NCI-H2196 treated with DMSO at 0.1 percent for 48 hours (cell line): ENCODE measurements around the gene ANAPC2.

Experiments used
- DNase-seq: peaks from one replicate; lab custom pipeline; 2025; ENCODE audit not compliant: unreplicated experiment; lab: John Stamatoyannopoulos, UW

Gene ANAPC2

DNA sequence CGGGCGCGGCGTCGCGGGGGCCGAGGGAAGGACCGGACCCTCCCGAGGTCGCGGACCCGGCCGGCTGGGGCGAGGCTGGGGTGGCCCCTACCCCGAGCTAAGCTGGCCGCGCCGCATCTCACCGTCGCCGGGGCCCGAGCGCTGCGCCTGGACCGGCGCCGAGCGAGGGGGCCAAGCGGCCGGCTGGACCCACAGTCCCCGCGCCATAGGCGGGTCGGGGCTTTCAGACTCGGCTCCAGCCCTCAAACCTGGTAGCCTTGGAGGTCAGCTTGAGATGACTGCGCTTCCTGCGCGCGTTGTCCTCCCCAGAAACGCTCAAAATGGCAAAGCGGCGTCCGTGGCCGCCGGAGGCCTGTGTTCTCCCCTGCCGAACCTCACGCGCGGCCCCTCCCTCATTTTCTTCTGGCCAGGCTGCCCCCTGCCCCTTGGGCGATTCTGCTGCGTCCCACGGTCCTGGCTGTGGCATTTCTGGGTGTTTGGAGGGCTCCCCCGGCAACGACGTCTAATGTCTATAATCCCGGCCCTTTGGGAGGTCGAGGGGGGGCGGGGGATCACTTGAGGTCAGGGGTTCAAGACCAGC, 58.1 kb downstream of the ANAPC2 start:
- no peak for DNase-seq

DNA sequence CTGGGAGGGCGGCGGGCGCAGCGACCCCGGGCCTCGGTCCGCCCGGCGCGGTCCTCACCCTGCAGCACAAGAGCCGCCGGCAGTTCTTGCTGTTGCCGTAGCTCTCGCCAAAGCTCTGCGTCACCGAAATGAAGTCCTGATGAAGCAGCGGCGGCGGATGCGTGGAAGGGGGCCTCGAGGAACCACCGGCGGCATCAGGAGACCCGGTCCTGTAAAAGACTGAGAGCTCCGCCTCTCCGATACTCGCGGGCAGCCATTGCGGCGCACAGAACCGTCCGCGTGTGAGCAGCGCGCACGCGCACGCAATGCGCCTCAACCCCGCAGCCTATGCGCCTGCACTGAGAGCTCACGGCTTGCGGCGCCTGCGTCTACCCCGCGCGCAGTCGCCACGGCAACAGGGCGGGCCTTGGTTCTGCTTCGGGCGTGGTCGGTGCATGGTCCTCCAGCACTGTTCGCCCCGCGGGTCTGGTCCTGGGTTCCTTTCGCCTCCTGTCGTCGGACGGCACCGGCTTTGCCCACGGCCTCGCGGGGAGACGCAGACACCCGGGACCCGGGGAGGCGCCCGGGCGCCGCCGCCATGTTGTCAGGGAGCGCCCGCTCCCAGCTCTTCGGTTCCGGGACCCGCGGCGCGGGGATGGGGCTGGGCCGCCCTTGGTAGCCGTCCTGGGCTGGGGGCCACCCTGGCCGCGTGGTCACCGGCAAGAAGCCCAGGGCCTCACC, 58.7 kb downstream of the ANAPC2 start:
- DNase-seq, result peak; percentile 82

DNA sequence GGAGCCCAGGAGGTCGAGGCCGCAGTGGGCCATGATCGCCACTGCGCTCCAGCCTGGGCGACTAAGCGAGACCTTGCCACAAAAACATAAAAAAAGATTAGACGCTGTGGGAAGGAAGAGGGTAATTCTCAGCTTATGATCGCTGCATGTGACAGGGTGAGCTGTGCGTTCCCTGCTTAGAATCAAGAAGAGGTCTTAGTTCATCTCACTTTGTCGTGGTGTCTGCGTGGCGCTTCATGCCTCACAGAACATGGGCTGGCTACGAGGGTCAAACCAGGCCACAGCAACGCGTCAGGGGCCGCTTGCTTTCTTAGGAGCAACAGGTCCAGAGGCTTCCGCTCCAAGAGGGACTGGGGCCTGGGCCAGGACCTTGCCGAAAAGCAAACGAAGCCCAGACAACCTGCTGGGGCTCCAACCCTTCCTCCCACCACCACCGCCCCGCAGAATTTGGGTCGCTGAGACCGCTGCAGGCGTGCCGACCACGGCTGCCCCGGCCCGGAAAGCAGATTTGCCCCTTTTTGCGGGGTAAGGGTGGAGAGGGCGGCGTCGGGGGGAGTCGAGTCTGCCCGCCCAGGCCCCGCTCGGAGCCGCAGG, 59.4 kb downstream of the ANAPC2 start:
- no peak for DNase-seq

DNA sequence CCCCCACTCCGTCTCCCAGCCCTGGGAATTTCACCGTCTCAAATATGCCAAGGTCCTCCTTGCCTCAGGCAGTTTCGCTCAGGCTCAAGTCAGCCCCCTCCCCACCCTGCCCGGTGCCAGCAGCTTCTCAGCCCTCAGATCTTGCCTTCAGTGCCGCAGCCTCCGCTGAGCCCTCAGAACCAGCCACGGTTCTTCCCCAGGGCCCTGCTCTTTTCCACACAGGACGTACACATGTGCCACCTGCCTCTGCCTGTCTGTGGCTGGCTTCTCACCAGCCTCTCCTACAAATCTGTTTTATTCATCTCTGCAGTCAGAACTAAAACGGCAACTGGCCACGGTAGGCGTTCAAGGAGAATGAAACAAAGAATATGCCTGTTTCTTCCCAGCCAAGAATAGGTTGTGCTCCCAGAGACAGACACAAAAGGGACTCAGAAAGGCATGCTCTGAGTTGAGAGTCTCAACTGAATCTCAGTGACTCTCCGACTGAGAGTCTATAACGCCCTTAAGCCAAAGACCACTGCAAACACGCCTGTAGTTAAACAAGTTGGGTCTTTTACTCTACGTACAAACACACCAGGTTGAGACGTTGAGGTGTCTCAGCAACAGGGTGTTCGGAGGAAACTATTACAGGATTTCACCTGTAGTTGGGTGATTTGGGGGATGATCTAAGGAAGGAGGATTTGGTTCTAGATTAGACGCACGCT, 60.0 kb downstream of the ANAPC2 start:
- no peak for DNase-seq

DNA sequence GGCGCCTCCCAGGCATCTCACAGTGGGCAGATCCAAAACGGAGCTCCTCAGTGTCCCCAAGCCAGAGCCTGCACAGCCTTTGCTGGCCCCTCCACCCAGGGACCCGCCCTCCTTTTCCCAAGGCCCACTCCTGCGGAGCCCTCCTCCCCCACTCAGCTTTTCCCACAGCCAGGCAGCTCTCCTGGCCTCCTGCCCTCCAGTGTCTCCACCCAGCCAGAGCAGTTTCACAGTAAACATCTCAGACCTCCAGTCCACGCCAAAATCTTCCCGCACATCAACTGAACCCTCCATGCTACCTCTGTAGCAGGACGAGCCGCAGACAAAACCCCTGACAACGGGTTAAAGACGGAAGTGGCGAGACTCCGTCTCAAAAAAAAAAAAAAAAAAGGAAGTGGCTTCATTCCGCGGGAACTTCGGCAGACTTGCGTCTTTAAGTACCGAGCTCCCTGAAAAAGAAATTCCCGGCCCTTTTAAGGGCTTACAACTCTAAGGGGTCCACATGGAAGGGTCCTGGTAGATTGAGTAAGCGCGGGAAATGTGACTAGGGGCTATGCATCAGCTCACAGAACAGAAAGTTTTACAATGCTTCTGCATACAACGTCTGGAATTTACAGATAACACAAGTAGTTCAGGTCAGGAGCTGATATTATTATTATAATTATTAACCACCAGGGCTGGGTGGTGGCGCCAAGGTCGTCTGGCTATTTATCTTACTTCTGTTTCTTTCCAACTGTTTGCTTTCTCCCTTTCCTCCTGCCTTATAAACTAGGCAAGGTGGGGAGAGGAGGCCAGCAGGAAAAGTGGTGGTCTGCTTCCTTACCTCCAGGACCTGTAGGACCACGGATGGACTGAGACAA, 60.8 kb downstream of the ANAPC2 start:
- DNase-seq, result no peak

DNA sequence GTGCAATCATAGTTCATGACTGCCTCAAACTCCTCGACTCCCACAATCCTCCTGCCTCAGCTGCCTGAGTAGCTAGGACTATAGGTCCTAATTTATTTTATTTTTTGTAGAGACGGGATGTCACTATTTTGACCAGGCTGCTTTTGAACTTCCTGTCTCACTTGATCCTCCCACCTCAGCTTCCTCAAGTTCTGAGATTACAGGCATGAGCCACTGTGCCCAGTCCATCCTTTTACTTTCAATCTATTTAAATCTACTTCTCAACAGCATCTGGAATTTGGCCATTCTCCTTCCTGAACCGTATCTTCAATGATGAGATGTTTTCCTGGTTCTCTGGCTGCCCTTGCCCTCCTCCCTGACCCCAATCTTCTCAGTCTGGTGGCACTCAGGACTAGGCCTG, 61.6 kb downstream of the ANAPC2 start:
- no peak for DNase-seq
